NCI-H2107 (cell line): ENCODE data around the gene CDH12.
A peak's percentile ranks its signal among the peaks of the same experiment; 100 is the strongest.

ENCODE experiments used
- DNase-seq: peaks from one replicate; lab custom pipeline; 2025; lab: John Stamatoyannopoulos, UW

CDH12 gene

GRCh38 chr5:21820527-21820926, 1032.6 kb downstream of the CDH12 start:
- no peak for DNase-seq

- no peak for DNase-seq
Observed at GRCh38 chr5:21818370-21818720, 1034.8 kb downstream of the CDH12 start.

GRCh38 chr5:21817668-21818369, 1035.3 kb downstream of the CDH12 start:
- no peak for DNase-seq

- no peak for DNase-seq
Observed at GRCh38 chr5:21810737-21811316, 1042.3 kb downstream of the CDH12 start.

- DNase-seq: no peak
Observed at GRCh38 chr5:21809611-21810010, 1043.5 kb downstream of the CDH12 start.

- no peak for DNase-seq
Observed at GRCh38 chr5:21807953-21808352, 1045.2 kb downstream of the CDH12 start.

- no peak for DNase-seq
Observed at GRCh38 chr5:21806943-21807342, 1046.2 kb downstream of the CDH12 start.

GRCh38 chr5:21806271-21806670, 1046.9 kb downstream of the CDH12 start:
- DNase-seq: no peak

- peak; percentile 10 for DNase-seq
Observed at GRCh38 chr5:21802869-21803490, 1050.2 kb downstream of the CDH12 start.

GRCh38 chr5:21802100-21802499, 1051.0 kb downstream of the CDH12 start:
- no peak for DNase-seq

GRCh38 chr5:21792748-21793147, 1060.4 kb downstream of the CDH12 start:
- DNase-seq: no peak

- DNase-seq: no peak
Observed at GRCh38 chr5:21791304-21791703, 1061.8 kb downstream of the CDH12 start.

GRCh38 chr5:21784487-21784886, 1068.7 kb downstream of the CDH12 start:
- no peak for DNase-seq

GRCh38 chr5:21783074-21783679, 1070.0 kb downstream of the CDH12 start:
- no peak for DNase-seq

- no peak for DNase-seq
Observed at GRCh38 chr5:21776466-21776865, 1076.7 kb downstream of the CDH12 start.

- no peak for DNase-seq
Observed at GRCh38 chr5:21774801-21775200, 1078.3 kb downstream of the CDH12 start.

GRCh38 chr5:21774281-21774680, 1078.9 kb downstream of the CDH12 start:
- DNase-seq: no peak

- no peak for DNase-seq
Observed at GRCh38 chr5:21773456-21773855, 1079.7 kb downstream of the CDH12 start.

GRCh38 chr5:21765406-21765805, 1087.7 kb downstream of the CDH12 start:
- no peak for DNase-seq

GRCh38 chr5:21739096-21739495, 1114.0 kb downstream of the CDH12 start:
- DNase-seq: no peak

GRCh38 chr5:21723500-21723899, 1129.6 kb downstream of the CDH12 start:
- no peak for DNase-seq

GRCh38 chr5:21711866-21712758, 1141.0 kb downstream of the CDH12 start:
- no peak for DNase-seq
